Lung microvascular endothelial cell (primary cell): Measurements from ENCODE around the gene AGAP9. TPM values are rescaled to one million over a fixed set of nuclear protein-coding genes. Genes with fewer than 3 reads are reported as not detected.
"Not testable (repeated sequence)": the region's sequence is repeated elsewhere in the genome, so short reads cannot be mapped to it uniquely, and the experiment has no call there.

Experiments
- DNase-seq, 2 donors: peaks; one replicate each; pipeline versions ENCODE4 v3.0.0 to v3.0.0-alpha.2; 2010; ENCODE audit warnings: low read depth in 2 of 2
- total RNA-seq: library from RNA; depleted of rRNA; stranded (reverse); fragments of >200 nt; gene quantifications from 2 replicates; pipeline ENCODE4 v1.2.1, GENCODE V29; 2014

AGAP9 gene
- total RNA-seq, 1 donor from 2014 or later: 0.79 TPM

DNA sequence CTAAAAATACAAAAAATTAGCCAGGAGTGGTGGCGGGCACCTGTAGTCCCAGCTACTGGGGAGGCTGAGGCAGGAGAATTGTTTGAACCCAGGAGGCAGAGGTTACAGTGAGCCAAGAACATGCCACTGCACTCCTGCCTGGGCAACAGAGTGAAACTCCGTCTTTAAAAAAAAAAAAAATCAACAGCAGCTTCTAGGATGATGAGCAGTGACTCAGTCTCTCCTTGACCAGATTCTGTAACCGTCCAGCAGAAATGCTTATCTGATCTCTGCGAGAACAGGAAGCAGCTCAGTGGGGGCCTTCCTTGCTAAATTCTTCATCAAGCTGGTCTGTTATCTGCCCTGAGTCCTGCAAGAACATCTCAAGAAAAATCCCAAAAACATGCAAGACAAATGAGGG, 37.5 kb downstream of the AGAP9 start:
- peak in 1 of 2 donors; percentile 16 for DNase-seq

GRCh38 chr10:47484786-47485185, 38.7 kb downstream of the AGAP9 start:
- not testable (repeated sequence) for DNase-seq

DNA sequence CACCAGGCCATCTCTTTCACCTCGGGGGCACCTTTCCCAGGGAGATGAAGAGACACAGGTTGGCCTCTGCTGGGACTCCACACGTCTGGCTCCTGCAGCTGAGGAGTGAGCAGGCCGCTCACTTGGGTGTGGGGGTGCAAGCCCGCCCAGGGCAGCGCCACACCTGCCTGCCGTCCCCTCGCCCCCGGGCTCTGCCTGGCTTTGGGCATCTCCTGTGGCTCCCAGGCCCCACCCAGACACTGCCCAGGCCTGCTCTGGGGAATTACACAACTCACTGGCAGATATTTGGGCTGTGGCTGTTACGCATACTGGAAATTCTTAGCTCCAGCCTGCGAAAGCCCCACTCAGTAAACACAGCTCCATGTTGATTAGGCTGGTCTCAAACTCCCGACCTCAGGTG, 39.5 kb downstream of the AGAP9 start, which contains the start of gene ANXA8:
ANXA8 (minus strand) TSS at position 193 of the 400 bp plus-strand sequence; CDS start at position 11, 182 bp downstream.
- DNase-seq: not testable (repeated sequence)

GRCh38 chr10:47482367-47482766, 41.1 kb downstream of the AGAP9 start:
- DNase-seq: not testable (repeated sequence)

GRCh38 chr10:47481768-47482181, 41.7 kb downstream of the AGAP9 start:
- not testable (repeated sequence) for DNase-seq

- DNase-seq: not testable (repeated sequence)
Observed at GRCh38 chr10:47481182-47481766, 42.2 kb downstream of the AGAP9 start.

GRCh38 chr10:47480133-47480532, 43.3 kb downstream of the AGAP9 start:
- DNase-seq: not testable (repeated sequence)

DNA sequence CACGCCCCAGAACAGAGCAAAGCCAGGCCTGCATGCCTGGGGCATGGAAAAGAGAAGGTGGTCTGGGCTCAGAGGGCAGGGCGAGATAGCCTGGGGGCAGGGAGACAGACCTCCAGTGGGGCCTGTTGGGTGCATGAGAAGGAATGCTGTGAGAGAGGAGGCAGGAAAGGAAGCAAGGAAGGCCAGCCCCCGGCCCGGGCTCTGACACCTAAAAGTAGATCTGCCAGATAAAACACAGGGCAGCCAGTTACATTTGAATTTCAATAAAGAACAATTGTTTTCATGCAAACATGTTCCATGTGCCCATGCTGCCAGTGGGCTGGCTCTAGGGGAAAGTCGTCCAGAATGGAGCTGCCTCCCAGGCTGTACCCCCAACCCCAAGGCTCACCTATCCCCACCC, 45.3 kb downstream of the AGAP9 start:
- DNase-seq: not testable (repeated sequence)

GRCh38 chr10:47477078-47477477, 46.4 kb downstream of the AGAP9 start:
- DNase-seq: not testable (repeated sequence)

GRCh38 chr10:47475101-47475500, 48.3 kb downstream of the AGAP9 start:
- not testable (repeated sequence) for DNase-seq

- not testable (repeated sequence) for DNase-seq
Observed at GRCh38 chr10:47473516-47473915, 49.9 kb downstream of the AGAP9 start.

- DNase-seq: not testable (repeated sequence)
Observed at GRCh38 chr10:47472647-47473046, 50.8 kb downstream of the AGAP9 start.

GRCh38 chr10:47472072-47472471, 51.4 kb downstream of the AGAP9 start:
- DNase-seq: not testable (repeated sequence)

GRCh38 chr10:47468731-47469528, 54.5 kb downstream of the AGAP9 start:
- DNase-seq: not testable (repeated sequence)

DNA sequence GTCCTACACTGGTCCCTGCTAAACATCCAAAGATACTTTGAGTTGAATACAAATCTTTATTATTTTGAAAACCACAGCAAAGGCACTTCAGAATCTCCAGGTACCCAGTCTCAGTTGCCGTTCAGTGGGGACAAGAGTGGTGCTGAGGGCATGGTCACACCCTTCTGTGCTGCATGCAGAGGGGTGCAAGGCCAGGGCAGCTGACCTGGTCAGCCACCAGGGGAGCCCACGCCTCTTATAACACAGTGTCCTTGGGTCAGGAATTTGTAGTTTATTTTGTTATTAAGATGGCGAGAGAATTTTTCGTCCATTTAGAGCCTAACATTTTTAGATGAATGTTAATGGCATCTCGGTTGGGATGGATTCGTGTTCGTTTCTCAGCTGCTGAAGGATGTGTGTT, 55.5 kb downstream of the AGAP9 start:
- DNase-seq: not testable (repeated sequence)

DNA sequence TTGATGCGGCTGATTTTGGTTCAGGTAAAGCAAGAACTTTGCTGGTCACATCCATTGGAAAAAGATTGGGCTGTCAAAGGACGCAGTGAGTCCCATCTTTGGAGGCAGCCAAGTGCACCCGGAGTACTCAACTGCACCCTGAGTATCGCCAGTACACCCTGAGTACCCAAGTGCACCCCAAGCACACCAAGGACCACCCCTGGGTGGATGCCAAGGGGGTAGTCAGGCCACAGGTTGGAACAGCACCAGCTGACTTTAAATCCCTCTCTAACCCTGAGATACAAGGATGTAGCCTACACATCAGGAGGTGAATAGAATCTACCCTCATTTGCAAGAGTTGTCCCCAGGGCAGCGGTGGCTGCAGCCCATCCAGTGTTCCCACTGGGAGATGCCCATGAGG, 56.0 kb downstream of the AGAP9 start:
- DNase-seq: not testable (repeated sequence)

DNA sequence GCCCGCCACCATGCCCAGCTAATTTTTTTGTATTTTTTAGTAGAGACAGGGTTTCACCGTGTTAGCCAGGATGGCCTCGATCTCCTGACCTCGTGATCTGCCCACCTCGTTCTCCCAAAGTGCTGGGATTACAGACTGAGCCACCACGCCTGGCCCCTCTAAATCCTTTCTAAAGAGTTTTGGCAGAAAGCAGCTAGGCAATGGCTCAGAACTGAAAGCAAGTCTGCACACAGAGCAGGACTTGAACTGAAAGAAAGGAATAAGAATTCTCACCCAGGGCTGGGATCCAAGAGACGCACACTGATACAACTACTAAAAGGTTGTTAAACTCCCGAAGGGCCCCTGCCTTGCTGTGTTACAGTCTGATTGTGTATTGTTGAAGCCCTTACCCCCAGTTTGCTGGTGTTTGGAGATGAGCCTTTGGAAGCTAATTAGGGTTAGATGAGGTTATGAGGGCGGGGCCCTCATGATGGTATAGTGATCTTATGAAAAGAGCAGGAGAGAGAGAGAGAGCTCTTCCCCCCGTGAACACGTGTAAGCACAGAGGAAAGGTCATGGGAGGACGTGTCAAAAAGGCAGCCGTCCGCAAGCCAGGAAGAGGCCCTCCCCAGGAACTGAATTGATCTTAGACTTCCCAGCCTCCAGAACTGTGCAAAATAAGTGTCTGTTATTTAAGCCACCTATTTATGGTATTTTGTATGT, 58.1 kb downstream of the AGAP9 start:
- not testable (repeated sequence) for DNase-seq

GRCh38 chr10:47462577-47463358, 60.7 kb downstream of the AGAP9 start:
- DNase-seq: not testable (repeated sequence)

DNA sequence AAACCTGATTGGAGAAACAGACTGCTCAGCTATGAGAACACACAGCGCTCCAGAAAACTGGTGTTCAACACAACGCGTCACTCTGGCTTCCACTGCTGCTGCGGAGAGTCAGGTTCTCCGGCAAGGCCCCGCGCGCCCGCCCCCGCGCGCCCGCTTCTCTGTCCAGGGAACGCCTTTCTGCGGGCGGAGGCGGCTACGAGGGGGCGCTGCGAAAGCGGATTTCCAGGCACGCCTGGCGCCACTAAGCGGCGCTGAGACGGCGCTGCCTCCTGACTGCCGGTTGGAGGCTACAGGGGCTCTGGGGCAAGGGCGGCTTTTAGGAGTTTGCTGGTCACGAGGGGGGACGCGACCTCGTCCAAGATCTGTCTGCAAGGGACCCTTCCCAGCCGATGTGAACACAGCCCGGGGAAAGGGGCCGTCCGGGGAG, 62.2 kb downstream of the AGAP9 start:
- peak; percentile 25 to 41 for DNase-seq

DNA sequence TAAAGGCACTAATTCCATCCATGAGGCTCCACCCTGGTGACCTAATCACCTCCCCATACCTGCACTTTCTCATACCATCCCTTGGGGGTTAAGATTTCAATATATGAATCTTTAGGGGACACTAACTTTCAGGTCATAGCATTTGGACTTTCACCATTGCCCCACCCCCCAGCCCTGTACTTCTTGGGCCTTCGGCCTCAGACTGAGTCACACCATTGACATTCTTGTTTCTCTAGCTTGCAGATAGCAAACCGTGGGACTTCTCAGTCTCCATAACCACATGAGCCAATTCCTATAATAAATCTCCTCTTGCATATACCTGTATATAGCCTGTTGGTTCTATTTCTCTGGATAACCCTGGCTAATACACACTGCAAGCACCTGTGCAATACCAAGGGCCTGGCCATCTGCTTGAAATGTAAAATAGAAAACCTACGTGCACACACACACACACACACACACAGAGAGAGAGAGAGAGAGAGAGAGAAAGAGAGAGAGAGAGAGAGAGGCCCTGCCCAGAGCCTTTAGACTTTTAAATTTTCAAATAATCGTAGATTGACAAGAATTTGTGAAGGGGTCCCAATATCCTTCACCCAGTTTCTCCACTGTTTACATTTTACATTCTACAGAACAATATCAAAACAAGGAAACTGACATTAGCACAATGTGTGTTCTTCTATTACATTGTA, 64.8 kb downstream of the AGAP9 start:
- peak in 1 of 2 donors; percentile 12 for DNase-seq

DNA sequence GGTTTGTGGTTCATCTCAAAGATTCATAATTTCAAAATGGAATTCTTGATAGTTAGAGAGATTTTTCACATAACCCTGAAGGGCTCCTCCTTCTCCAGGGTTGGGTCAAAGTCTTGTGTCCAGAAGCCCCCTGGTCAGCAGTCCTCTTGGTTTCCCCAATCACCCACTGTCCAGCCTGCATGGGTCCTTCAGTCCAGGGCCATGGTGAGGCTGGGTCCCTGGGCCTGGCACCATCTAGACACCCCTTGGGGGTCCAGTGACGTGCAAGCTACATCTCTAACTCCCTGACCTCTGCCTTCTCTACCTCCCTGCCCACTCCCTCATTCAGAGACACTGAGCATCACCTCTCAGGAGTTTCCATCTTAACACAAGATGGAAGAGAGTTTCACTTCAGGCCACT, 65.6 kb downstream of the AGAP9 start:
- no peak for DNase-seq
